ENCODE data around the gene PEAK3. TPM values are rescaled to one million over a fixed set of nuclear protein-coding genes. Genes with fewer than 3 reads are reported as not detected.

Gene PEAK3
- total RNA-seq, 3 donors from 2014 or later: 1.8 TPM; not detected in 2

GRCh38 chr19:2277138-2277537 lies 4.8 kb downstream of the PEAK3 start:
- TF ChIP-seq POLR2A (IDR thresholded peaks at IDR 0.05): no peak
- no peak for TF ChIP-seq CTCF (IDR thresholded peaks at IDR 0.05)
- TF ChIP-seq POLR2AphosphoS5 (IDR thresholded peaks at IDR 0.05): no peak
- intact Hi-C loops (cut with DNase I; ENCODE audit: low total_unique reads): loop anchor here (5.0 to 10.0 kb wide), 2 partner anchors 112 to 385 kb away; partner anchors contain the start of gene DOT1L
- peaks cover 15% of the 10 kb centered on the region in 2 donors for H3K4me1 ChIP-seq
- H3K27me3 ChIP-seq: no peaks in the 10 kb centered on the region
- no peak overlapping the region for H3K4me3 ChIP-seq
- H3K9me3 ChIP-seq: no peaks in the 10 kb centered on the region
- H3K27ac ChIP-seq: no peak overlapping the region
- no peaks in the 10 kb centered on the region for H3K36me3 ChIP-seq
- no peak for DNase-seq (ENCODE audit: low spot score in 2 of 2)

DNA sequence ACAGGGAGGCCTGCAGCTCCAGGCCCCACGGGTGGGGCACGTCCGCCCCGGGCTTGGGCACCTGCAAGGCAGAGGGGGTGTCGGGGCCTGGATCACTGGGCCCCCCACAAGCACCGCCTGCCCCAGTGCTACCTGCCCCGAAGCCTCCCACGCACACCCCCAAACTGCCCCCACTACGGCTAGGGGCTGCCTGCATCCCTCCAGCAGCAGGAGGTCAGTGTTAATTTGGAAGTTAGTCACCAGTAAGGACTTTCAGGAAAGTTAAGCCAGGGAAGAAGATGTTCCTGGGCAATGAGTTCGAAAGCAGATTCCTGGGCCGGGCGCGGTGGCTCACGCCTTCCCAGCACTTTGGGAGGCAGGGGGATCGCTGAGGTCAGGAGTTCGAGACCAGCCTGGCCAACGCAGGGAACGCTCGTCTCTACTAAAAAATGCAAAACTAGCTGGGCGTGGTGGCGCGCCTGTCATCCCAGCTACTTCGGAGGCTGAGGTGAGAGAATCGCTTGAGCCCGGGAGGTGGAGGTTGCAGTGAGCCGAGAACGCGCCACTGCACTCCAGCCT lies 5.5 kb downstream of the PEAK3 start:
- H3K9me3 ChIP-seq: no peaks in the 10 kb centered on the region
- intact Hi-C loops (cut with DNase I; ENCODE audit: low total_unique reads): loop anchor here (5.0 to 10.0 kb wide), 2 partner anchors 112 to 384 kb away; partner anchors contain the start of gene DOT1L
- H3K36me3 ChIP-seq: no peaks in the 10 kb centered on the region
- no peak overlapping the region for H3K4me3 ChIP-seq
- no peaks in the 10 kb centered on the region for H3K27me3 ChIP-seq
- DNase-seq (ENCODE audit: low spot score in 2 of 2): no peak
- H3K4me1 ChIP-seq: peaks cover 17 to 20% of the 10 kb centered on the region in 2 donors
- H3K27ac ChIP-seq: no peak overlapping the region
- no peak for TF ChIP-seq POLR2AphosphoS5 (IDR thresholded peaks at IDR 0.05)
- TF ChIP-seq CTCF (IDR thresholded peaks at IDR 0.05): no peak
- TF ChIP-seq POLR2A (IDR thresholded peaks at IDR 0.05): no peak

GRCh38 chr19:2275588-2276428 lies 6.2 kb downstream of the PEAK3 start:
- intact Hi-C loops (cut with DNase I; ENCODE audit: low total_unique reads): loop anchor here (5.0 to 10.0 kb wide), 2 partner anchors 111 to 384 kb away; partner anchors contain the start of gene DOT1L
- no peaks in the 10 kb centered on the region for H3K9me3 ChIP-seq
- TF ChIP-seq POLR2A (IDR thresholded peaks at IDR 0.05): no peak
- no peak for TF ChIP-seq POLR2AphosphoS5 (IDR thresholded peaks at IDR 0.05)
- TF ChIP-seq CTCF (IDR thresholded peaks at IDR 0.05): no peak
- peaks cover 17 to 25% of the 10 kb centered on the region in 2 donors for H3K4me1 ChIP-seq
- peak overlapping the region in 1 of 3 donors; percentile 27 for H3K4me3 ChIP-seq
- no peak for DNase-seq (ENCODE audit: low spot score in 2 of 2)
- no peaks in the 10 kb centered on the region for H3K36me3 ChIP-seq
- H3K27ac ChIP-seq: no peak overlapping the region
- no peaks in the 10 kb centered on the region for H3K27me3 ChIP-seq

DNA sequence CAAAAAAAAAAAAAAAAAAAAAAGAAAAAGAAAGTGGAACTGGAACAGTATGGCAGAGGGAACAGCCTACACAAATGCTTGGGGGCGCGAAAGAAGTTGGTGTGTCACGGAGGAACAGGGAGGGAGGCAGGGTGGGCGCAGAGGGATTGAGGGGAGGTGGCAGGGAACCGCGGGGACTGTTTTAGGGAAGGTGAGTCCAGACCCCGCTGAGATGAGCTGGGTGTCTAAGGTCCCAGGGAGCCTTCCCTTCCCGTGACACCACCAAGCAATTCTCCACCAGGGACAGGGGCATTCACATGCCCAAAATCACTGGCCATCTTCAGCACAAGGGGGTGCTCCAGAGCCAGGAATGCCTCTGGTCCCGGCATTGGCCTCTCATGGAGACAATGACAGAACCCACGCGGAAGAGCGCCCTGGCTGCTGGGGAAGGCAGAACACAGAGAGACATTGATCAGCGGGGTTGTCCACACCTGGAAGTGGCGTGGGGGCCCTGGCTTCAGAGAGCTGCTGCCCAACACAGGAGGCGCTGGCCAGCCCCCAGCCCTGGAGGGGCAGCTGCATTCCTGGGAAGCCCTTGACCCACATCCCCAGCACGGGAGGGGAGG lies 6.9 kb downstream of the PEAK3 start:
- peak in 1 of 2 donors; percentile 48 for DNase-seq (ENCODE audit: low spot score in 2 of 2)
- TF ChIP-seq CTCF (IDR thresholded peaks at IDR 0.05) (peak; percentile 37 to 52 (median 48)), POLR2AphosphoS5 (IDR thresholded peaks at IDR 0.05) (peak in 1 of 3 donors; percentile 17), POLR2A (IDR thresholded peaks at IDR 0.05) (no peak)
- peak overlapping the region in 1 of 2 donors; percentile 20 for H3K27ac ChIP-seq
- H3K4me1 ChIP-seq: peaks cover 17 to 25% of the 10 kb centered on the region in 2 donors
- H3K9me3 ChIP-seq: no peaks in the 10 kb centered on the region
- H3K27me3 ChIP-seq: no peaks in the 10 kb centered on the region
- peak overlapping the region in 1 of 3 donors; percentile 27 for H3K4me3 ChIP-seq
- H3K36me3 ChIP-seq: no peaks in the 10 kb centered on the region
- intact Hi-C loops (cut with DNase I; ENCODE audit: low total_unique reads): loop anchor here (5.0 to 10.0 kb wide), 3 partner anchors 38 to 383 kb away; partner anchors contain the start of genes DOT1L, PLEKHJ1 and SF3A2

Data from breast epithelium (tissue), 4 donors.